ENCODE measurements around the gene MAP3K5.

MAP3K5 gene

DNA sequence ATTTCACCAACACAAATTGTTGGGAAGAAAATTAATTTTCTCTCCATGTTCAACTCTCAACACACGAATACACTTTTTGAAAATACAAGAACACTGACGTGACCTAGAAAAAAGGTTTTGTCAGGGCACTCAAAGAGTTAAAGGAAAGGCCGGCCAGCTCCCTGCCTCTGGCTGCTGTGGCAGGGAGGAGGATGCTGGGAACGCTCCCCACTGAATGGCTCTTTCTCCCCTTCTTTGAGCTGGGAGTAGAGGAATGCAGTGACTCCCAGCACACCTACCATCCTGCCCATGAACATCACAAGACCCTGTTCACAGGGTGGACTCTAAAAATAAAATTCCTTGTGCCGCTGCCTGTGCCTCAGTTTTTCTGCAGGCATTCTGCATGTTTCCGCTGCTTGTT lies 47.0 kb downstream of the MAP3K5 start:
- Histone ChIP-seq H3K23ac (ENCODE audit: low read length) (no peak overlapping the region), H3K36me3 (ENCODE audit: control insufficient read depth in 1 of 2, insufficient read depth in 2 of 2, low read length in 2 of 2) (no peaks in the 10 kb centered on the region), H3K4me1 (ENCODE audit: control insufficient read depth in 1 of 2, insufficient read depth in 2 of 2, low read length in 2 of 2) (peaks cover 0 to 2% of the 10 kb centered on the region in 2 experiments), H3K27ac (ENCODE audit: low read depth, low read length) (no peak overlapping the region), H3K4me2 (ENCODE audit: low read length) (no peak overlapping the region), H2BK5ac (ENCODE audit: low read depth, low read length, poor library complexity) (no peak overlapping the region), H2AFZ (ENCODE audit: insufficient read depth, low read length, poor library complexity) (no peak overlapping the region), H3K27me3 (ENCODE audit: insufficient read depth, low read length) (no peaks in the 10 kb centered on the region), H3K79me1 (ENCODE audit: low read length) (no peaks in the 10 kb centered on the region), H4K12ac (ENCODE audit: low read depth, low read length) (no peak overlapping the region), H2AK5ac (ENCODE audit: low read length) (no peak overlapping the region), H3K9me3 (ENCODE audit: insufficient read depth, low read depth, low read length) (no peaks in the 10 kb centered on the region), H3K18ac (ENCODE audit: low read length) (no peak overlapping the region), H4K8ac (ENCODE audit: low read depth, low read length) (no peak overlapping the region), H3K4ac (ENCODE audit: low read depth, low read length) (no peak overlapping the region), H3K79me2 (ENCODE audit: control insufficient read depth, insufficient read depth, low read length, poor library complexity) (no peaks in the 10 kb centered on the region), H3K4me3 (ENCODE audit: low read depth, low read length) (no peak overlapping the region), H3K14ac (ENCODE audit: low read length) (no peak overlapping the region), H3K9ac (ENCODE audit: low read length) (no peak overlapping the region), H4K91ac (ENCODE audit: low read depth, low read length) (no peak overlapping the region), H2BK120ac (ENCODE audit: insufficient read depth, low read length, poor library complexity) (no peak overlapping the region), H2BK12ac (ENCODE audit: low read length) (no peak overlapping the region)
- DNase-seq = no peak
- WGBS (ENCODE audit: extremely low coverage, insufficient coverage, insufficient read length) = no CpG with 5 or more reads among the region's 6 CpGs

DNA sequence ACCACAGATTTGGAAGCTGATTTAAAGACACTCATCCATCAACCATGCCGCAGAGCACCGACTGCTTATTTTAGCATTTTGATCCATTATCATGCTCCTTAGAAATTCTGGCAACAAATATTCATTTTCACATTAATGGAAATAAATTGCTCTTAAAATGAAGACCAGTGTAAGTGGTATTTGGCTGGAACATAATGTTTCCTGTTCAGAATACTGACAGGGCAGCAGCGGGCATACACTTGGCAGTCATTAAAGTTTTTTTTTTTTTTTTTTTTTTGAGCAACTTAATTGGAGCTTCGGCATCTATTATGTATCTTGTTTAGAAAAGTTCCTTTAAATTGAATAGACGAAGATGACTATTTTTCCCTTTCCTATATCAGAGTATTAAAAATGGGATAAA lies 47.4 kb downstream of the MAP3K5 start:
- Histone ChIP-seq H2BK12ac (ENCODE audit: low read length) (no peak overlapping the region), H3K9ac (ENCODE audit: low read length) (no peak overlapping the region), H3K79me2 (ENCODE audit: control insufficient read depth, insufficient read depth, low read length, poor library complexity) (no peaks in the 10 kb centered on the region), H2AK5ac (ENCODE audit: low read length) (no peak overlapping the region), H3K23ac (ENCODE audit: low read length) (no peak overlapping the region), H4K91ac (ENCODE audit: low read depth, low read length) (no peak overlapping the region), H3K36me3 (ENCODE audit: control insufficient read depth in 1 of 2, insufficient read depth in 2 of 2, low read length in 2 of 2) (no peaks in the 10 kb centered on the region), H3K18ac (ENCODE audit: low read length) (no peak overlapping the region), H4K12ac (ENCODE audit: low read depth, low read length) (no peak overlapping the region), H3K4ac (ENCODE audit: low read depth, low read length) (no peak overlapping the region), H2BK5ac (ENCODE audit: low read depth, low read length, poor library complexity) (no peak overlapping the region), H3K4me3 (ENCODE audit: low read depth, low read length) (no peak overlapping the region), H2BK120ac (ENCODE audit: insufficient read depth, low read length, poor library complexity) (no peak overlapping the region), H3K27ac (ENCODE audit: low read depth, low read length) (no peak overlapping the region), H2AFZ (ENCODE audit: insufficient read depth, low read length, poor library complexity) (no peak overlapping the region), H4K8ac (ENCODE audit: low read depth, low read length) (no peak overlapping the region), H3K4me1 (ENCODE audit: control insufficient read depth in 1 of 2, insufficient read depth in 2 of 2, low read length in 2 of 2) (peaks cover 0 to 2% of the 10 kb centered on the region in 2 experiments), H3K14ac (ENCODE audit: low read length) (no peak overlapping the region), H3K9me3 (ENCODE audit: insufficient read depth, low read depth, low read length) (no peaks in the 10 kb centered on the region), H3K27me3 (ENCODE audit: insufficient read depth, low read length) (no peaks in the 10 kb centered on the region), H3K79me1 (ENCODE audit: low read length) (no peaks in the 10 kb centered on the region), H3K4me2 (ENCODE audit: low read length) (no peak overlapping the region)
- no peak for DNase-seq
- no CpG with 5 or more reads among the region's 5 CpGs for WGBS (ENCODE audit: extremely low coverage, insufficient coverage, insufficient read length)

DNA sequence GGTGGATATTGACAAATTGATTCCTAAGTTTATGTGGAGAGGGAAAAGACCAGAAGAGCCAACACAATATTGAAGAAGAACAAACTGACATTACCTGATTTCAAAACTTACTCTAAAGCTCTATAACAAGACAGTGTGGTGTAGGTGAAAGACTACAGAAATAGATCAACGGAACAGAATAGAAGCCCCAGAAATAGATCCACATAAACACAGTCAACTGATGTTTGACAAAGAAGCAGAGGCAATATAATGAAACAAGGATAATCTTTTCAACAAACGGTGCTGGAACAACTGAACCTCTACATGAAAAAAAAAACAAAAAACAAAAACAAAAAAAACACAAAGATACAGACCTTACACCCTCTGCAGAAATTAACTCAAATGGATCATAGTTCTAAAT lies 50.2 kb downstream of the MAP3K5 start:
- Histone ChIP-seq H3K4me2 (ENCODE audit: low read length) (no peak overlapping the region), H4K8ac (ENCODE audit: low read depth, low read length) (no peak overlapping the region), H4K12ac (ENCODE audit: low read depth, low read length) (no peak overlapping the region), H3K14ac (ENCODE audit: low read length) (no peak overlapping the region), H2AK5ac (ENCODE audit: low read length) (no peak overlapping the region), H3K9me3 (ENCODE audit: insufficient read depth, low read depth, low read length) (no peaks in the 10 kb centered on the region), H3K79me1 (ENCODE audit: low read length) (no peaks in the 10 kb centered on the region), H3K4me1 (ENCODE audit: control insufficient read depth in 1 of 2, insufficient read depth in 2 of 2, low read length in 2 of 2) (peaks cover 0 to 2% of the 10 kb centered on the region in 2 experiments), H3K36me3 (ENCODE audit: control insufficient read depth in 1 of 2, insufficient read depth in 2 of 2, low read length in 2 of 2) (no peaks in the 10 kb centered on the region), H3K18ac (ENCODE audit: low read length) (no peak overlapping the region), H4K91ac (ENCODE audit: low read depth, low read length) (no peak overlapping the region), H3K4ac (ENCODE audit: low read depth, low read length) (no peak overlapping the region), H3K79me2 (ENCODE audit: control insufficient read depth, insufficient read depth, low read length, poor library complexity) (no peaks in the 10 kb centered on the region), H3K4me3 (ENCODE audit: low read depth, low read length) (no peak overlapping the region), H3K27ac (ENCODE audit: low read depth, low read length) (no peak overlapping the region), H3K23ac (ENCODE audit: low read length) (no peak overlapping the region), H2BK12ac (ENCODE audit: low read length) (no peak overlapping the region), H3K9ac (ENCODE audit: low read length) (no peak overlapping the region), H2BK120ac (ENCODE audit: insufficient read depth, low read length, poor library complexity) (no peak overlapping the region), H3K27me3 (ENCODE audit: insufficient read depth, low read length) (no peaks in the 10 kb centered on the region), H2BK5ac (ENCODE audit: low read depth, low read length, poor library complexity) (no peak overlapping the region), H2AFZ (ENCODE audit: insufficient read depth, low read length, poor library complexity) (no peak overlapping the region)
- no CpG with 5 or more reads among the region's 2 CpGs for WGBS (ENCODE audit: extremely low coverage, insufficient coverage, insufficient read length)
- DNase-seq = no peak

DNA sequence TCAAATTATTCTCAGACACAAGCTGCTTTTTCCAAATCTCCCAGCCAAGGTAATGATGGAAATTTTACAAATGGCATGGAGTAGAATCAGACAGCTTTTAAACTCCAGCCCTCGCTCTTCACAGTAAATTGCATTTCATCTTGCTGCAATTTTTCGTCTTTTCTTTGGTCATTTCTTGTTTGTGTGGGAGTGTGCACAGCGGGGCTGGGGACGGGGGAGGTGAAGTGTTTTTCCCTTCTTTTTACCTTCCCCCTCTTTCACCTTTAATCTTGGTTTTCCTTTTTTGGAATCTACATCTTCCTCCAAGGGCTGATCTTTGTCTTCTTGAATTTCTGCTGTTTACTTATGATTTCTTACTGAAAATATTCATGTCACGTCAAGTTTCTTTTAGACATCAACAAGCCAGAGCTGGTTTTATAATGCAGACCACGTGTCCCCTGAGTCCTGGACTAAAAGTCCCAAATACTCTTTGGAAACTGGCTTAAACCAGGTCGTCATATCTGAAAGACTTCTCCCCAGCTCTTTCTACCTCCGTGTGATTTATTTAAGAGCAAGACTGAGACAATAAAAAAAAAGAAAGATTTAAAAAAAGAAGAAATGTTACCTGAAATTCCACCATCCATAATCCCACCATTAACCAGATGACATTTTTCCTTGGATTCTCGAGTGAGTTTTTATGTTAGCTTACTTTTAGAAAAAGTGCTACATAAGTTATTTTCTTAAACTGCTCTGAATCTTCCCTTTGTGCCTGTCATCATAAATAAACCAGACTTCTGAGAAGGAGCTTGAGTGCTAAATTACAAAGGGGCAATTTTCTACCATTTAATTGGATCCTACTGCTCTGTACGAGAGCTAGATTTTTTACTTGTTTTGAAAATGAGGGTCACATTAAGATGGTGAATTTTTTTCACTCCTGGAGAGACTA lies 52.0 kb downstream of the MAP3K5 start:
- no peak overlapping the region for H3K9ac ChIP-seq (ENCODE audit: low read length)
- no peak overlapping the region for H2AK5ac ChIP-seq (ENCODE audit: low read length)
- H3K18ac ChIP-seq (ENCODE audit: low read length) = no peak overlapping the region
- H2BK5ac ChIP-seq (ENCODE audit: low read depth, low read length, poor library complexity) = no peak overlapping the region
- no peak overlapping the region for H2BK12ac ChIP-seq (ENCODE audit: low read length)
- no peak overlapping the region for H4K8ac ChIP-seq (ENCODE audit: low read depth, low read length)
- WGBS (ENCODE audit: extremely low coverage, insufficient coverage, insufficient read length) = no CpG with 5 or more reads among the region's 10 CpGs
- peaks cover 0 to 2% of the 10 kb centered on the region in 2 experiments for H3K4me1 ChIP-seq (ENCODE audit: control insufficient read depth in 1 of 2, insufficient read depth in 2 of 2, low read length in 2 of 2)
- no peaks in the 10 kb centered on the region for H3K27me3 ChIP-seq (ENCODE audit: insufficient read depth, low read length)
- H3K79me1 ChIP-seq (ENCODE audit: low read length) = no peaks in the 10 kb centered on the region
- H3K36me3 ChIP-seq (ENCODE audit: control insufficient read depth in 1 of 2, insufficient read depth in 2 of 2, low read length in 2 of 2) = no peaks in the 10 kb centered on the region
- H3K9me3 ChIP-seq (ENCODE audit: insufficient read depth, low read depth, low read length) = no peaks in the 10 kb centered on the region
- H3K14ac ChIP-seq (ENCODE audit: low read length) = no peak overlapping the region
- DNase-seq = no peak
- H2AFZ ChIP-seq (ENCODE audit: insufficient read depth, low read length, poor library complexity) = no peak overlapping the region
- no peak overlapping the region for H3K23ac ChIP-seq (ENCODE audit: low read length)
- H3K4ac ChIP-seq (ENCODE audit: low read depth, low read length) = no peak overlapping the region
- no peak overlapping the region for H3K4me3 ChIP-seq (ENCODE audit: low read depth, low read length)
- no peaks in the 10 kb centered on the region for H3K79me2 ChIP-seq (ENCODE audit: control insufficient read depth, insufficient read depth, low read length, poor library complexity)
- no peak overlapping the region for H4K12ac ChIP-seq (ENCODE audit: low read depth, low read length)
- no peak overlapping the region for H3K27ac ChIP-seq (ENCODE audit: low read depth, low read length)
- no peak overlapping the region for H4K91ac ChIP-seq (ENCODE audit: low read depth, low read length)
- no peak overlapping the region for H2BK120ac ChIP-seq (ENCODE audit: insufficient read depth, low read length, poor library complexity)
- no peak overlapping the region for H3K4me2 ChIP-seq (ENCODE audit: low read length)

All from trophoblast cell (in vitro differentiated cells and primary cell).